A673 (cell line): ENCODE results near the gene VTN.

ENCODE experiments used
- EZH2 ChIP-seq: fragments of 200-600 bp; sonication (generic); IDR thresholded peaks from 2 replicates; pipeline ENCODE4 v1.6.1; 2017; ENCODE audit warnings: borderline replicate concordance, low read depth, mild to moderate bottlenecking, mixed read lengths, antibody characterized with exemption, low read length; ENCODE audit not compliant: poor library complexity, severe bottlenecking
- TF ChIP-seq, protein P1 (sequence below): fragments of 300-800, 200-600 bp; sonication (generic); conservative IDR thresholded peaks from 2 replicates; pipeline ENCODE4 v1.5.1; 2017; ENCODE audit warnings: low read depth, mild to moderate bottlenecking, antibody characterized with exemption, low read length, moderate library complexity, mixed read lengths

DNA sequence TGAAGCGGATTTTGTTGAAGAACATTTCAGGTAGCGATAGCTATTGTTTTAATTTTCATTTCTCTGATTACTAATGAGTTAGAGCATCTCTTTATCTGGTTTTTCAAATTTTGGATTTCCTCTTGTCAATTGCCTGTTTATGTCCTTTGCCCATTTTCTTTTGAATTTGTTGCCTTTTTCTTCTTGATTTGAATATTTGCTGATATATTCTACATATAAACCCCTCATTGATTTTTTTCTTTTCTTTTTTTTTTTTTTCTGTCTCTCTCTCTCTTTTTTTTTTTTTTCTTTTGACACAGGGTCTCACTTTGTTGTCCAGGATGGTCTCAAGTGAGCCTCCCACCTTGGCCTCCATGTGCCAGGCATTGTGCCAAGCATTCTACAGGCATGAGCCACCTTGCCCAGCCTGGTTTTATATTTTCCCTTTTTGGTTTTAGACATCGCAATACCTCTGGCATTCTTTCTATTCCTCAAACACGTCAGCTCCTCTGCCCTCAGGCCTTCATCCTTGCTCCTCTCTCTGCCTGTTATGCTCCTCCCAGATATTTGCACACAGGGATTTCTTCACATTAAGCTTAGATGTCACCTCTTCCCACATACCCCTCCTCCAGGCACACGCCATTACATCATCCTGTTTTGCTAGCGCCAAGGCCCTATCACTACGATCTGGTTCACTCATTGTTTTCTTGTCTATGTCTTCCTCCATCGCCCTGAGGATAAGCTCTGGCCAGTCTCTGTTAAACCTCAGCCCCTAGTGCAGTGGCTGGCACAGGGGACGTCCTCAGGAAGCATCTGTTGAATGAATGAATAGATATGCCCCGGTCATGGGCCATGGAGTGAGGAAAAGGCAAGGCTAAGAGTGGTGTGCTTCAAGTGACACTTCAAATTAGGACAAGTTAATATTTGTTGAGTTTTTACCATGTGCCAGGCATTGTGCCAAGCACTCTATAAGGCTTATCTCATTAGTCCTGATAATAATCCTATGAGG lies 10.0 kb upstream of the VTN start:
- TF ChIP-seq, protein P1, sequence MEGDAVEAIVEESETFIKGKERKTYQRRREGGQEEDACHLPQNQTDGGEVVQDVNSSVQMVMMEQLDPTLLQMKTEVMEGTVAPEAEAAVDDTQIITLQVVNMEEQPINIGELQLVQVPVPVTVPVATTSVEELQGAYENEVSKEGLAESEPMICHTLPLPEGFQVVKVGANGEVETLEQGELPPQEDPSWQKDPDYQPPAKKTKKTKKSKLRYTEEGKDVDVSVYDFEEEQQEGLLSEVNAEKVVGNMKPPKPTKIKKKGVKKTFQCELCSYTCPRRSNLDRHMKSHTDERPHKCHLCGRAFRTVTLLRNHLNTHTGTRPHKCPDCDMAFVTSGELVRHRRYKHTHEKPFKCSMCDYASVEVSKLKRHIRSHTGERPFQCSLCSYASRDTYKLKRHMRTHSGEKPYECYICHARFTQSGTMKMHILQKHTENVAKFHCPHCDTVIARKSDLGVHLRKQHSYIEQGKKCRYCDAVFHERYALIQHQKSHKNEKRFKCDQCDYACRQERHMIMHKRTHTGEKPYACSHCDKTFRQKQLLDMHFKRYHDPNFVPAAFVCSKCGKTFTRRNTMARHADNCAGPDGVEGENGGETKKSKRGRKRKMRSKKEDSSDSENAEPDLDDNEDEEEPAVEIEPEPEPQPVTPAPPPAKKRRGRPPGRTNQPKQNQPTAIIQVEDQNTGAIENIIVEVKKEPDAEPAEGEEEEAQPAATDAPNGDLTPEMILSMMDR, result no peak
- no peak for TF ChIP-seq EZH2
